AG10803 (cell line): ENCODE data around the gene PDK1.

Experiments
- DNase-seq: peaks from one replicate; pipeline ENCODE4 v3.0.0; 2010; ENCODE audit warnings: low read depth
- H3K4me3 ChIP-seq: 2 replicates; pipeline ENCODE4 v1.5.1; 2011; ENCODE audit warnings: mild to moderate bottlenecking, low read length, control low read depth
- CTCF ChIP-seq: conservative IDR thresholded peaks from 2 replicates; pipeline ENCODE4 v1.5.1; 2011; ENCODE audit warnings: mild to moderate bottlenecking, low read length, control low read depth, inconsistent platforms

Gene PDK1

DNA sequence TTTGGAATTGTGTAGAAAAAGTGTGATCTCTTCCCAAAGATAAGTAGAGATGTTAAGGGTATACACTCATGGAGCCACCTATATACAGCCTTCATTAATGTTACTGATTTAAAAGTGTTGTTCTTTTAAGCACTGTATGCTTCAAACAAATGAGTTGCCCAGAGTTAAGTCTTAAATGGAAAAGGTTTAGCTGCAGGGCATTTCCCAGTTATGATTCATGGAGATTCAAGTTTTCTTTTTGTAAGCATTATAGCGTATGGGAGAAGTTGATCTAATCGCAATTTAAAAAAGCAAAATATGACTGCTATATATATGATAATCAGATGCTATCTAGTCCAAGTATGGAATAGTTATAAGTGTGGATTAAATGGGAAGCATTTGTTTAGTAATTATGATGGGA lies 4.8 kb downstream of the PDK1 start:
- no peak for DNase-seq
- TF ChIP-seq CTCF = no peak
- no peak overlapping the region for H3K4me3 ChIP-seq

- DNase-seq = no peak
- no peak overlapping the region for H3K4me3 ChIP-seq
- no peak for TF ChIP-seq CTCF
Measured at GRCh38 chr2:172561270-172561669, 5.4 kb downstream of the PDK1 start.

DNA sequence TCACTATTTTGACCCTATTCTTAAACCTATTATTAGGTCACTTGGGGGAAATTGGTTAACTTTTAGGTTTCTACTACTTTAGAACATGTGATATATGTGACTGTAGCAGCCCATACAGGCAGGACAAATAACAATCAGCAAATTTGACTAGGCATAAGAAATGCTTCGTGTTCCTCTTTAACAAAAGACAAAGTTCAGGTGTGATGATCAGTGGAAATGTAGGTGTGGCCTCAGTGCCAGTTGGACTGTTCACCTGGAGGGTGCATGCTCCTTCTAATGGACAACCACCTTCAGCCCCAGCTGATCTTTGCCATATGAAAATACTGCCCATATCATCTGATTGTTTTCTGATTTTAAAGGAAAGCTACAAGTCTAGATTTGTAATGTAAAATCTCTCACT lies 6.4 kb downstream of the PDK1 start:
- H3K4me3 ChIP-seq = no peak overlapping the region
- DNase-seq = no peak
- no peak for TF ChIP-seq CTCF

DNA sequence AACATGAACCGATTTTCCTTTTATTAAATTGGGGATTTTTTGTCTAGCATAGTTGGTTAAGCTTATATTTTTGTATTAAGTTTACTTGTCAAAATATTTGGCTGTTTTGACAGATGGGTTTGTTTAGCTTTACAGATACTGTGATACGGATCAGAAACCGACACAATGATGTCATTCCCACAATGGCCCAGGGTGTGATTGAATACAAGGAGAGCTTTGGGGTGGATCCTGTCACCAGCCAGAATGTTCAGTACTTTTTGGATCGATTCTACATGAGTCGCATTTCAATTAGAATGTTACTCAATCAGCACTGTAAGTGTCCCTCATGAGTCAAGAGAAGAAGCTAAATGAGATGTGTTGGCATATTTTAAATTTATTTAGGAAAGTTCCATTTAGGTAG lies 8.5 kb downstream of the PDK1 start:
- TF ChIP-seq CTCF = no peak
- no peak for DNase-seq
- no peak overlapping the region for H3K4me3 ChIP-seq

- no peak overlapping the region for H3K4me3 ChIP-seq
- DNase-seq = no peak
- no peak for TF ChIP-seq CTCF
Measured at GRCh38 chr2:172571245-172571644, 15.4 kb downstream of the PDK1 start.

DNA sequence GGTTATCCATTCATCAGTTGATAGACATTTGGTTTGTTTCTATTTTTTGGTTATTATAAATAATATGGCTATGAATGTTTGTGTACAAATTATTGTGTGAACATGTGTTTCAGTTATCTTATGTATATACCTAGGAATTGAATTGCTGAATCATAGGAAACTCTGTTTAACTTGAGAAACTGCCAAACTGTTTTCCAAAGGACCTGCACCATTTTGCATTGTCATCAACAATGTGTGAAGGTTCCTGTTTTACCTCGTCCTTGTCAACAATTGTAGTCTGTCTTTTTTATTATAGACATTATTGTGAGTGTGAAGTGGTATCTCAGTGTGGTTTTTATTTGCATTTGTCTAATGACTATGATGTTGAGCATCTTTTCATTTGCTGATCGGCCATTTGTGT lies 17.1 kb downstream of the PDK1 start:
- no peak for TF ChIP-seq CTCF
- no peak overlapping the region for H3K4me3 ChIP-seq
- no peak for DNase-seq

- no peak for DNase-seq
- no peak for TF ChIP-seq CTCF
- H3K4me3 ChIP-seq = no peak overlapping the region
Measured at GRCh38 chr2:172574965-172575364, 19.1 kb downstream of the PDK1 start.
